Right lobe of liver (tissue), 6 donors: ENCODE results near the gene RNLS. TPM values are rescaled to one million over a fixed set of nuclear protein-coding genes. Genes with fewer than 3 reads are reported as not detected.
A peak's percentile ranks its signal among the peaks of the same experiment; 100 is the strongest.

Source experiments
- ATAC-seq, 4 donors: fragments of 200-7000 bp; cut with Tn5 transposase; one replicate each; pipeline ENCODE4 v1.9.1; 2020; ENCODE audit warnings: mild to moderate bottlenecking in 4 of 4, moderate library complexity in 4 of 4
- DNase-seq, 3 donors: peaks; one replicate each; pipeline ENCODE4 v3.0.0-alpha.2; 2020
- H3K27ac ChIP-seq, 3 donors: fragments of 200-600 bp; one replicate each; pipeline ENCODE4 v1.8.0; 2022
- H3K27me3 ChIP-seq, 2 donors: fragments of 200-600 bp; one replicate each; pipeline ENCODE4 v1.8.0; 2022
- H3K36me3 ChIP-seq, 4 donors: fragments of 200-600 bp; sonication (generic) in 1 of 4; one replicate each; pipeline versions ENCODE4 v1.5.1 to v1.8.0; 2017 to 2022; ENCODE audit warnings: control low read depth in 1 of 4
- H3K4me1 ChIP-seq, 4 donors: fragments of 200-600 bp; sonication (generic) in 1 of 4; one replicate each; pipeline versions ENCODE4 v1.5.1 to v1.8.0; 2017 to 2022; ENCODE audit warnings: control low read depth in 1 of 4
- H3K4me3 ChIP-seq, 3 donors: fragments of 200-600 bp; one replicate each; pipeline ENCODE4 v1.8.0; 2022
- H3K9me3 ChIP-seq, 4 donors: fragments of 200-600 bp; sonication (generic) in 1 of 4; one replicate each; pipeline versions ENCODE4 v1.5.1 to v1.8.0; 2017 to 2022; ENCODE audit warnings: control low read depth in 1 of 4
- CTCF ChIP-seq, 4 donors: fragments of 200-600 bp in 3 of 4; fragments of 450-650 bp in 1 of 4; IDR thresholded peaks; one replicate each; pipeline versions ENCODE4 v1.5.1 to v1.8.0; 2016 to 2022; ENCODE audit warnings: antibody characterized with exemption in 4 of 4, mild to moderate bottlenecking in 2 of 4
- POLR2A ChIP-seq: fragments of 450-650 bp; IDR thresholded peaks from one replicate; pipeline ENCODE4 v1.6.1; 2017; ENCODE audit warnings: antibody characterized with exemption, mild to moderate bottlenecking
- WGBS: methylation state at CpG from one replicate; pipeline ENCODE4 v1.1.6; 2018; ENCODE audit warnings: low coverage, low lambda C conversion rate; ENCODE audit not compliant: insufficient coverage; ENCODE audit errors: missing lambda C conversion rate; 5-methylcytosine and 5-hydroxymethylcytosine counted together
- intact Hi-C, 2 donors: fragments of 100-400 bp; cut with DNase I; formaldehyde crosslinking; loops; one replicate each; pipeline versions ENCODE4 v1.11.2 to v1.14.1; 2022
- total RNA-seq, 6 experiments: library from RNA; depleted of rRNA in 2 of 6; stranded (reverse); fragments of >200 nt in 2 of 6; fragmentation: NEBNext Ultra II Directional in 3 of 6; extraction: Animal tissue kit (Norgen Biotek cat#: 25700) in 3 of 6; gene quantifications; one replicate each; pipeline versions ENCODE4 v1.1.0 to v1.2.4, GENCODE V29; 2016 to 2023
- donor health status: DM: no; HTN: yes; CAD: no.
- donor health status: DM: no; HTN: no; CAD: no.
- donor health status: DM: no; HTN: no; CAD: no.
- donor health status: DM: no; HTN: yes; CAD: no.
- donor health status: DM: no; HTN: yes; CAD: no.

Gene RNLS
- total RNA-seq, 6 experiments from 2014 or later = 5.9 to 10.5 (median 7.3) TPM

- H3K9me3 ChIP-seq = no peaks in the 10 kb centered on the region
- no peak for TF ChIP-seq POLR2A
- TF ChIP-seq CTCF (IDR thresholded peaks at IDR 0.05) = no peak
- no peak for DNase-seq
- no peaks in the 10 kb centered on the region for H3K36me3 ChIP-seq
- 91% methylated on average over 4 of the region's 4 CpGs for WGBS
- H3K27ac ChIP-seq = no peak overlapping the region
- no peak overlapping the region for H3K4me3 ChIP-seq
- H3K4me1 ChIP-seq = peaks cover 0 to 39% (median 4%) of the 10 kb centered on the region in 4 donors
- intact Hi-C loops = no loop called here
- no peak for ATAC-seq
- no peaks in the 10 kb centered on the region for H3K27me3 ChIP-seq
These were observed 46.7 kb downstream of the RNLS start for GRCh38 chr10:88536437-88536836.

GRCh38 chr10:88534072-88534665 lies 48.9 kb downstream of the RNLS start:
- ATAC-seq = peak; percentile 92 to 96 (median 94)
- no peaks in the 10 kb centered on the region for H3K36me3 ChIP-seq
- 24% methylated on average over 1 of the region's 1 CpG for WGBS

GRCh38 chr10:88531392-88532052 lies 51.6 kb downstream of the RNLS start:
- Histone ChIP-seq H3K4me1 (peaks cover 0 to 23% (median 2%) of the 10 kb centered on the region in 4 donors), H3K27me3 (no peaks in the 10 kb centered on the region), H3K9me3 (no peaks in the 10 kb centered on the region), H3K4me3 (no peak overlapping the region), H3K36me3 (no peaks in the 10 kb centered on the region), H3K27ac (no peak overlapping the region)
- intact Hi-C loops = no loop called here
- 85% methylated on average over 4 of the region's 4 CpGs for WGBS
- ATAC-seq (peak in 3 of 4 donors; percentile 48 to 59 (median 57)), DNase-seq (no peak)
- no peak for TF ChIP-seq POLR2A
- TF ChIP-seq CTCF (IDR thresholded peaks at IDR 0.05) = no peak

More at GRCh38 chr10:88534072-88534665, 48.9 kb downstream of the RNLS start:
- Histone ChIP-seq H3K4me3 (no peak overlapping the region), H3K27ac (peak overlapping the region in 1 of 3 donors; percentile 17), H3K9me3 (no peaks in the 10 kb centered on the region), H3K27me3 (no peaks in the 10 kb centered on the region), H3K4me1 (peaks cover 0 to 30% (median 2%) of the 10 kb centered on the region in 4 donors)
- no peak for DNase-seq
- intact Hi-C loops = no loop called here
- TF ChIP-seq POLR2A = no peak
- no peak for TF ChIP-seq CTCF (IDR thresholded peaks at IDR 0.05)

- Histone ChIP-seq H3K4me3 (no peak overlapping the region), H3K9me3 (no peaks in the 10 kb centered on the region), H3K27me3 (no peaks in the 10 kb centered on the region), H3K27ac (no peak overlapping the region), H3K4me1 (peaks cover 0 to 23% (median 3%) of the 10 kb centered on the region in 4 donors), H3K36me3 (no peaks in the 10 kb centered on the region)
- 82% methylated on average over 3 of the region's 3 CpGs for WGBS
- TF ChIP-seq POLR2A = no peak
- peak in 1 of 4 donors; percentile 12 for TF ChIP-seq CTCF (IDR thresholded peaks at IDR 0.05)
- intact Hi-C loops = no loop called here
- DNase-seq = no peak
- ATAC-seq = peak in 1 of 4 donors; percentile 23
These were observed 52.3 kb downstream of the RNLS start for GRCh38 chr10:88530629-88531391.
